GM18519 (cell line): ENCODE results near the gene CAMKMT.
"Not testable (repeated sequence)": the region's sequence is repeated elsewhere in the genome, so short reads cannot be mapped to it uniquely, and the experiment has no call there.

Experiments used
- ATAC-seq: cut with Tn5 transposase; IDR thresholded peaks from one replicate; pipeline ENCODE4 v1.9.1; 2021; ENCODE audit warnings: mild to moderate bottlenecking, moderate library complexity; ENCODE audit not compliant: unreplicated experiment, low FRiP score

The CAMKMT gene

GRCh38 chr2:44495035-44495434, 133.3 kb downstream of the CAMKMT start:
- no peak for ATAC-seq

GRCh38 chr2:44495544-44495943, 133.8 kb downstream of the CAMKMT start:
- no peak for ATAC-seq

- no peak for ATAC-seq
Measured at GRCh38 chr2:44496130-44496529, 134.4 kb downstream of the CAMKMT start.

- no peak for ATAC-seq
Measured at GRCh38 chr2:44498551-44498950, 136.8 kb downstream of the CAMKMT start.

GRCh38 chr2:44505664-44506063, 143.9 kb downstream of the CAMKMT start:
- not testable (repeated sequence) for ATAC-seq

GRCh38 chr2:44510246-44510645, 148.5 kb downstream of the CAMKMT start:
- ATAC-seq: no peak

GRCh38 chr2:44515416-44515815, 153.7 kb downstream of the CAMKMT start:
- no peak for ATAC-seq

- ATAC-seq: no peak
Measured at GRCh38 chr2:44519026-44519425, 157.3 kb downstream of the CAMKMT start.

GRCh38 chr2:44522846-44523245, 161.1 kb downstream of the CAMKMT start:
- no peak for ATAC-seq

GRCh38 chr2:44524347-44524926, 162.7 kb downstream of the CAMKMT start:
- ATAC-seq: no peak

- ATAC-seq: no peak
Measured at GRCh38 chr2:44526352-44526751, 164.6 kb downstream of the CAMKMT start.

- no peak for ATAC-seq
Measured at GRCh38 chr2:44528595-44528994, 166.8 kb downstream of the CAMKMT start.

- no peak for ATAC-seq
Measured at GRCh38 chr2:44529448-44529847, 167.7 kb downstream of the CAMKMT start.

- no peak for ATAC-seq
Measured at GRCh38 chr2:44531289-44531688, 169.5 kb downstream of the CAMKMT start.

- no peak for ATAC-seq
Measured at GRCh38 chr2:44532031-44532430, 170.3 kb downstream of the CAMKMT start.

GRCh38 chr2:44533508-44533907, 171.8 kb downstream of the CAMKMT start:
- no peak for ATAC-seq

- ATAC-seq: no peak
Measured at GRCh38 chr2:44535376-44535775, 173.6 kb downstream of the CAMKMT start.

GRCh38 chr2:44537264-44537663, 175.5 kb downstream of the CAMKMT start:
- no peak for ATAC-seq

- no peak for ATAC-seq
Measured at GRCh38 chr2:44542520-44542919, 180.8 kb downstream of the CAMKMT start.

GRCh38 chr2:44543773-44544725, 182.3 kb downstream of the CAMKMT start:
- no peak for ATAC-seq

- no peak for ATAC-seq
Measured at GRCh38 chr2:44545005-44545404, 183.3 kb downstream of the CAMKMT start.
